GM12865 (cell line): ENCODE results near the gene COPS2.
"Not testable (repeated sequence)": the region's sequence is repeated elsewhere in the genome, so short reads cannot be mapped to it uniquely, and the experiment has no call there.

Experiments used
- DNase-seq: peaks from one replicate; pipeline ENCODE4 v3.0.0; 2010; ENCODE audit warnings: low read depth
- H3K4me3 ChIP-seq: 2 replicates; pipeline ENCODE4 v1.5.1; 2011; ENCODE audit warnings: mild to moderate bottlenecking, low read depth, low read length, control low read depth
- CTCF ChIP-seq: IDR thresholded peaks from 2 replicates; pipeline ENCODE4 v1.5.1; 2011; ENCODE audit warnings: low read length, control low read depth, low read depth, inconsistent platforms; ENCODE audit not compliant: insufficient read depth; ENCODE audit errors: missing control alignments

The COPS2 gene

GRCh38 chr15:49188933-49189332, 33.5 kb upstream of the COPS2 start:
- H3K4me3 ChIP-seq, result no peak overlapping the region
- no peak for DNase-seq
- no peak for TF ChIP-seq CTCF

- no peak overlapping the region for H3K4me3 ChIP-seq
- no peak for TF ChIP-seq CTCF
- no peak for DNase-seq
Measured at GRCh38 chr15:49187549-49188245, 32.3 kb upstream of the COPS2 start.

DNA sequence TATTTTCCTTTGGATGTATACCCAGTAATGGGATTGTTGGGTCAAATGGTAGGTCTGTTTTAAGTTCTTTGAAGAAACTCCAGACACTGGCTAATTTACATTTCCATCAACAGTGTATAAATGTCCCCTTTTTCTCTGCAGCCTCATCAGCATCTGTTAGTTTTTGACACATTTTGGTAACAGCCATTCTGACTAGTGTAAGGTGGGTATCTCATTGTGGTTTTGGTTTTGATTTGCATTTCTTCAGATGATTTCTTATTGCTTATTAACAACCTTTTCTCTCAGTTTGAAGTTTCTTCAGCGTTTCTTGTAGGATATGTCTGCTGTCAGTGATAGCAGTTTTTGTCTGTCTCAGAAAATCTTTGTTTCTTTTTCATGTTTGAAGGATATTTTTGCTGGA, 30.1 kb upstream of the COPS2 start:
- DNase-seq, result peak; percentile 28

GRCh38 chr15:49183741-49184140, 28.3 kb upstream of the COPS2 start:
- not testable (repeated sequence) for DNase-seq, H3K4me3 ChIP-seq

More for the DNA sequence above, 30.1 kb upstream of the COPS2 start:
- H3K4me3 ChIP-seq, result no peak overlapping the region
- TF ChIP-seq CTCF, result no peak

DNA sequence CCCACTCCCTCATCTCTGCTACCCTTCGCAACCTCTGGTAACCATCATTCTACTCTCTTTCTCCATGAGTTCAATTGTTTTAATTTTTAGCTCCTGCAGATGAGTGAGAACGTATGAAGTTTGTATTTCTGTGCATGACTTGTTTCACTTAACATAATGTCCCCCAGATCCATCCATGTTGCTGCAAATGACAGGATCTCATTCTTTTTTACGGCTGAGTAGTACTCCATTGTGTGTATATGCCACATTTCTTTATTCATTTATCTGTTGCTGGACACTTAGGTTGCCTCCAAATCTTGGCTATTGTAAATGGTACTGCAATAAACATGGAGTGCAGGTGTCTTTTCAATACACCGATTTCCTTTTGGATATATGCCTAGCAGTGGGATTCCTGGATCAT, 26.7 kb upstream of the COPS2 start:
- TF ChIP-seq CTCF, result no peak
- DNase-seq, result no peak
- no peak overlapping the region for H3K4me3 ChIP-seq

DNA sequence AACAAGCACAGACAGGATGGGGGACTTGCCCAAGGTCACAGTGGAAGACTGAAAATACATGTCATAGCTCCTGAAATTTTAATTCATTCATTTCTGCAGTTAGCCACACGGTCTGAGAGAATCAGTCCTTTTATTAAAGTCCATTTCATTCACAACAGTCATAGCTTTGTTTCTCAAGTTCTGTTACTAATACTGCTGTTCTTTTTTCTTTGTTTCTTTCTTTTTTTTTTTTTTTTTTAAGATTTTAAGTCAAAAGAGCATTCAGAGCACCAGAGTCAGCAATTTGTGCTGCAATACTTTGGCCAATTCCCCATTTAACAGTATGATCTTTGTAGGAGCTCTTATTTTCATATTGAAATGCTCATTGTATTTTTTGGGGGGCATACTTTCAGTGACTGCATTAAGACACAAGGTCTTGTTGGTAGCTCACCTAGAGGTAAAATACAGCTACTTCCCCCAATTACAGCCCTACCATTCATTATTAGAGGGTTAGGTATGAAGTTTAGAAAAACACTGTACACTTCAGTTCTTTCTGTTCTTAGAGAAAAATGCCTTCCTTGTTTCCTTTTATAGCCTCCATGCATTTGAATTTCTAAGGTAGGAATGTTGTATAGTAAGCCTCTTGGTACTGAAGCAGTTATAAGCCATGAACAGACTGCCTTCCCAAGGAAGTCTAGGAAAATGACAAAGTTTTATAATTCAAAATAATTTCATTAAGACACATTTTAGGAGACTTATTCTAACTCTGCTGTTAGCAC, 24.2 kb upstream of the COPS2 start:
- no peak overlapping the region for H3K4me3 ChIP-seq
- DNase-seq, result no peak
- no peak for TF ChIP-seq CTCF

DNA sequence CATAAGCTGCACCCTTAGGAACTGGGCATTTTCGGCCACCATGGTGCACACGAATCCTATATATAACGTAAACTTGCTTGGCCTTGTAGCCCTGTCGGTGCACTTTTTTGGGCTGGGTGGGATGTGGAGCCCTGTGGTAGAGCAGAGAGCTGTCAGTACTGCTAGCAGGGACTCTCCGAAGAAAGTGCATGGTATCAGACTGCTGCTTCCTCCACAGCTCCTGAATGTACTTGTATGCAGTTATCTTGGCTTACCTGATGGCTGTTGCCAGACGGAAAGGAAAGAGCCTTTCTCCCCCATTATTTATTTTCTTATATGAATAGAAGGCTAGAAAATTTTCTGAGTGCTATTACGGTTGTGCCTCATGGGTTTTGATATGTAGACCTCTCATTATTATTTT, 23.1 kb upstream of the COPS2 start:
- DNase-seq, result no peak
- no peak for TF ChIP-seq CTCF
- no peak overlapping the region for H3K4me3 ChIP-seq

- H3K4me3 ChIP-seq, DNase-seq: not testable (repeated sequence)
Measured at GRCh38 chr15:49175582-49176397, 20.4 kb upstream of the COPS2 start.
